Nephron progenitor cell (in vitro differentiated cells): ENCODE measurements around the gene WNT11.

ENCODE experiments used
- DNase-seq: peaks from one replicate; pipeline ENCODE4 v3.0.0; 2021
- H3K27ac Mint-ChIP-seq: 2 replicates; pipeline ENCODE4 v1.8.0; 2021; ENCODE audit warnings: mild to moderate bottlenecking, moderate library complexity, mixed read lengths
- H3K27me3 Mint-ChIP-seq: 2 replicates; pipeline ENCODE4 v1.8.0; 2021; ENCODE audit warnings: mild to moderate bottlenecking, low read depth, mixed read lengths; ENCODE audit not compliant: poor library complexity
- H3K36me3 Mint-ChIP-seq: 2 replicates; pipeline ENCODE4 v1.8.0; 2021; ENCODE audit warnings: low read depth, mixed read lengths
- H3K4me1 Mint-ChIP-seq: 2 replicates; pipeline ENCODE4 v1.8.0; 2021; ENCODE audit warnings: mixed read lengths
- H3K4me3 Mint-ChIP-seq: 2 replicates; pipeline ENCODE4 v1.8.0; 2021; ENCODE audit warnings: mild to moderate bottlenecking, moderate library complexity, mixed read lengths
- H3K9me3 Mint-ChIP-seq: 2 replicates; pipeline ENCODE4 v1.8.0; 2021; ENCODE audit warnings: mild to moderate bottlenecking, moderate library complexity, mixed read lengths
- CTCF ChIP-seq: fragments of 200-600 bp; sonication (generic); IDR thresholded peaks from 2 replicates; pipeline ENCODE4 v1.5.0; 2021; ENCODE audit warnings: antibody characterized with exemption

Gene WNT11

GRCh38 chr11:76228875-76229149 lies 22.5 kb upstream of the WNT11 start:
- Mint-ChIP-seq H3K27me3 (peaks cover 27% of the 10 kb centered on the region), H3K9me3 (no peaks in the 10 kb centered on the region), H3K27ac (no peak overlapping the region), H3K4me3 (no peak overlapping the region), H3K4me1 (peaks cover 52% of the 10 kb centered on the region), H3K36me3 (no peaks in the 10 kb centered on the region)
- no peak for TF ChIP-seq CTCF
- DNase-seq: no peak

GRCh38 chr11:76228071-76228874 lies 22.0 kb upstream of the WNT11 start:
- H3K27me3 Mint-ChIP-seq: peaks cover 33% of the 10 kb centered on the region
- H3K4me1 Mint-ChIP-seq: peaks cover 48% of the 10 kb centered on the region
- H3K4me3 Mint-ChIP-seq: no peak overlapping the region
- DNase-seq: no peak
- H3K36me3 Mint-ChIP-seq: no peaks in the 10 kb centered on the region
- H3K9me3 Mint-ChIP-seq: no peaks in the 10 kb centered on the region
- no peak for TF ChIP-seq CTCF
- no peak overlapping the region for H3K27ac Mint-ChIP-seq

GRCh38 chr11:76226626-76227025 lies 20.3 kb upstream of the WNT11 start:
- H3K9me3 Mint-ChIP-seq: no peaks in the 10 kb centered on the region
- DNase-seq: no peak
- H3K4me1 Mint-ChIP-seq: peaks cover 35% of the 10 kb centered on the region
- TF ChIP-seq CTCF: no peak
- H3K36me3 Mint-ChIP-seq: no peaks in the 10 kb centered on the region
- no peak overlapping the region for H3K4me3 Mint-ChIP-seq
- no peak overlapping the region for H3K27ac Mint-ChIP-seq
- peaks cover 41% of the 10 kb centered on the region for H3K27me3 Mint-ChIP-seq

- H3K27ac Mint-ChIP-seq: no peak overlapping the region
- peaks cover 31% of the 10 kb centered on the region for H3K27me3 Mint-ChIP-seq
These were observed 18.9 kb upstream of the WNT11 start for GRCh38 chr11:76225122-76225611.

GRCh38 chr11:76224461-76225121 lies 18.3 kb upstream of the WNT11 start:
- Mint-ChIP-seq H3K27ac (no peak overlapping the region), H3K4me3 (no peak overlapping the region), H3K9me3 (no peaks in the 10 kb centered on the region), H3K27me3 (peaks cover 29% of the 10 kb centered on the region), H3K36me3 (no peaks in the 10 kb centered on the region), H3K4me1 (peaks cover 19% of the 10 kb centered on the region)
- no peak for TF ChIP-seq CTCF
- no peak for DNase-seq

More at GRCh38 chr11:76225122-76225611, 18.9 kb upstream of the WNT11 start:
- no peaks in the 10 kb centered on the region for H3K36me3 Mint-ChIP-seq
- H3K4me1 Mint-ChIP-seq: peaks cover 22% of the 10 kb centered on the region
- no peak overlapping the region for H3K4me3 Mint-ChIP-seq
- DNase-seq: no peak
- no peak for TF ChIP-seq CTCF
- no peaks in the 10 kb centered on the region for H3K9me3 Mint-ChIP-seq
